ENCODE results near the gene F10.
"Not testable (repeated sequence)": the region's sequence is repeated elsewhere in the genome, so short reads cannot be mapped to it uniquely, and the experiment has no call there.

Gene F10

DNA sequence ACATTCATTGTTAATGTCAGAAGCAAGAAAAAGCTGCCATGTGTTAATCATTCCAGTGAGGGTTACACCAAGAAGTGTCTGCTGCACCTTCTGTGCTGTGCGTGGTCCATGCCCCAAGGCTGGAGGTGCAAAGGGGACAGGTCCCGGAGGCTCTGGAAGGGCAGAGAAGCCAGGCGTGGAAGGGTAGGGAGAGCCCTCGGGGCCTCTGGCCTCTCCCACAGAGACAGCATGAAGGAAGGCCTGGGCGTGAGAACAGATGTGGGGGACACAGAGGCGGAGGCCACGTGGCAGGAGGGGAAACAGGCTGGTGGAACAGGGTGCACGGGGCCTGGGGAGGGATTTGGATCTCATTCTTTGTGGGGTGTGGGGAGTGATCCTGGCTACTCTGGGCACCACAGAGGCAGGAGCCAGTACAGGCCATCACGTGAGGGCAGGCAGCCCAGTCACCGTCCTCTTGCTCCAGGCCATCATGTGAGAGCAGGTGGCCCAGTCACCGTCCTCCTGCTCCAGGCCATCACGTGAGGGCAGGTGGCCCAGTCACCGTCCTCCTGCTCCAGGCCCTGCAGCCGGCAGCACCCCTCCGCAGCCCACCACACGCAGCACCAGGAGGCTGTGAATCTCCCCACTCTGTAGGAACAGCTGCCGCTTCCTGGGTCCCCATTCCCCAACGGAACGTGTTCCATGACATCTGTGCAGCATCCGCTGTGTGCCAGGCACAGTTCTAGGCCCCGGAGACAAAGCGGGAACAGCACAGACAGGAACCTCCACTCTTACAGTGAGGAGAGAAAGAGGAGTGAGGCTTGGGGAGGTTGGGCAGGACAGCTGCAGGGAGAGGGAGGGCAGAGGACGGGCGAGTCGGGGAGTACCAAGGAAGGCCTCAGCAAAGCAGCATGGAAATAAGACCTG, 27.2 kb upstream of the F10 start:
- TF ChIP-seq, protein P1, sequence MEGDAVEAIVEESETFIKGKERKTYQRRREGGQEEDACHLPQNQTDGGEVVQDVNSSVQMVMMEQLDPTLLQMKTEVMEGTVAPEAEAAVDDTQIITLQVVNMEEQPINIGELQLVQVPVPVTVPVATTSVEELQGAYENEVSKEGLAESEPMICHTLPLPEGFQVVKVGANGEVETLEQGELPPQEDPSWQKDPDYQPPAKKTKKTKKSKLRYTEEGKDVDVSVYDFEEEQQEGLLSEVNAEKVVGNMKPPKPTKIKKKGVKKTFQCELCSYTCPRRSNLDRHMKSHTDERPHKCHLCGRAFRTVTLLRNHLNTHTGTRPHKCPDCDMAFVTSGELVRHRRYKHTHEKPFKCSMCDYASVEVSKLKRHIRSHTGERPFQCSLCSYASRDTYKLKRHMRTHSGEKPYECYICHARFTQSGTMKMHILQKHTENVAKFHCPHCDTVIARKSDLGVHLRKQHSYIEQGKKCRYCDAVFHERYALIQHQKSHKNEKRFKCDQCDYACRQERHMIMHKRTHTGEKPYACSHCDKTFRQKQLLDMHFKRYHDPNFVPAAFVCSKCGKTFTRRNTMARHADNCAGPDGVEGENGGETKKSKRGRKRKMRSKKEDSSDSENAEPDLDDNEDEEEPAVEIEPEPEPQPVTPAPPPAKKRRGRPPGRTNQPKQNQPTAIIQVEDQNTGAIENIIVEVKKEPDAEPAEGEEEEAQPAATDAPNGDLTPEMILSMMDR (IDR thresholded peaks at IDR 0.05; ENCODE audit: low read depth, low read length, missing control alignments) = no peak
- H3K4me3 ChIP-seq (ENCODE audit: low read depth, low read length) = no peak overlapping the region
- no peak for DNase-seq (ENCODE audit: low read depth)

DNA sequence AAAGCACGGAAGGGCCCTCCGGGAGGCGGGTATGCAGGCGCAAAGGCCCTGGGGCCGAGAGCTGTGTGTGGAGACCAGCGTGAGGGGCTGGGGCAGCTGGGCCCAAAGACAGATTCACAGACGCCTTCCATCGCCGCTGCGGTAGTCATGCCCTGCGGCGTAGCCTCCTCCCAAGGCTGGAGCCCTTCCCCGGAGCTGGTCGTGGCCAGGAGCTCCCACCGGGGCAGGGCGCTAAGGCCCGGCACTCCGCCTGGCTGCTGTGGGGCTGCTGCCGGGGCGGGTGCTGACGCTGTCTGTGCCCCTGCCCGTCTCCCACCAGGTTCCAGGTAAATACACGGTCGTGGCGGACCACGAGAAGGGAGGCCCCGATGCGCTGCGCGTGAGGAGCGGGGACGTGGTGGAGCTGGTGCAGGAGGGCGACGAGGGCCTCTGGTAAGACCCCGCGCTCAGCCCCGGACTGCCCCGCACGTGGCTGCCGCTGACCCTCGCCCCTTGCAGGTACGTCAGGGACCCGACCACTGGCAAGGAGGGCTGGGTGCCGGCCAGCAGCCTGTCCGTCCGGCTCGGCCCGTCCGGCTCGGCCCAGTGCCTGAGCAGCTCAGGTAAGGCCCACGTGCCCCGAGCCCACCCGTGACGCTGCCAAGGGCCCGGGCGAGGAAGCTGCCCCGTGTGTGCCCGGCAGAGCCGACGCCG, 26.4 kb upstream of the F10 start:
- TF ChIP-seq, protein P1 (IDR thresholded peaks at IDR 0.05; ENCODE audit: low read depth, low read length, missing control alignments) = no peak
- H3K4me3 ChIP-seq (ENCODE audit: low read depth, low read length) = no peak overlapping the region
- no peak for DNase-seq (ENCODE audit: low read depth)

DNA sequence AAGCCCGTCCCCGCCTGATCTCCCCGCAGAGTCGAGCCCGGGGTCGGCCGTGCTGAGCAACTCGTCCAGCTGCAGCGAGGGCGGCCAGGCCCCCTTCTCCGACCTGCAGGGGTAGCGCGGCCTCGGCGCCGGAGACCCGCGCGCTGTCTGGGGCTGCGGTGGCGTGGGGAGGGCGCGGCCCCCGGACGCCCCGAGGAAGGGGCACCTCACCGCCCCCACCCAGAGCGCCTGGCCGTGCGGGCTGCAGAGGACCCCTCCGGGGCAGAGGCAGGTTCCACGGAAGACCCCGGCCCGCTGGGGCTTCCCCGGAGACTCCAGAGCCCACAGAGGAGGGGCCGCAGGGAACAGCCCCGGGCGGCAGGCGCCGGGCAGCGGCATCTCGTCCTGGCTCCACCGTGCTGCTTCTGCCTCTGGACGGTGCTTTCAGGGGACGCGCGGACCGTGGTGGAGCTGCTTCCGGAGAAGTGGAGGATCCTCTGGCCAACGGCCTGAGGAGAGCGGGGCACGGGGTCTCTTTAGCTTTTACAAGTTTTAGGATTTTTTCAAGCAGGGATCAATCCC, 25.8 kb upstream of the F10 start:
- TF ChIP-seq, protein P1 (IDR thresholded peaks at IDR 0.05; ENCODE audit: low read depth, low read length, missing control alignments) = no peak
- DNase-seq (ENCODE audit: low read depth) = no peak
- H3K4me3 ChIP-seq (ENCODE audit: low read depth, low read length) = no peak overlapping the region

DNA sequence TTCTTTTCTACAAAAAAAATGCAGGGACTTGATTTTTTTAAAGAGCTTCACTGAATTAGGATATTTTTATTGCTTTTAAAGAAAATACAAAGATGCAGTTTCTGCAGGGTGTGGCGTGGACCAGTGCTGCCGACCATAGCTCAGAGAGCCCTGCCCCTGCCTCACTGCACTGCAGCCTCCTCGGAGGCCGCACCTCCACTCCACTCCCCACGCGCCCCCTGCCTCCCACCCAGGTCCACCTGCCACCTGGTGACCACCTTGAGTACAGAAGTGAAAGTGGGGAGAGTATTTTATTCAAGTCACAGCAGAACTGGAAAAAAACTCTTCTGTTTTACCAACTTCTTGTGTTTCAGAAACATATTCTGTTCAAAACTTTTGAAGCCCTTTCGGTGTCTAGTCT, 24.9 kb upstream of the F10 start:
- TF ChIP-seq, protein P1 (IDR thresholded peaks at IDR 0.05; ENCODE audit: low read depth, low read length, missing control alignments) = no peak
- DNase-seq (ENCODE audit: low read depth) = no peak
- H3K4me3 ChIP-seq (ENCODE audit: low read depth, low read length) = no peak overlapping the region

DNA sequence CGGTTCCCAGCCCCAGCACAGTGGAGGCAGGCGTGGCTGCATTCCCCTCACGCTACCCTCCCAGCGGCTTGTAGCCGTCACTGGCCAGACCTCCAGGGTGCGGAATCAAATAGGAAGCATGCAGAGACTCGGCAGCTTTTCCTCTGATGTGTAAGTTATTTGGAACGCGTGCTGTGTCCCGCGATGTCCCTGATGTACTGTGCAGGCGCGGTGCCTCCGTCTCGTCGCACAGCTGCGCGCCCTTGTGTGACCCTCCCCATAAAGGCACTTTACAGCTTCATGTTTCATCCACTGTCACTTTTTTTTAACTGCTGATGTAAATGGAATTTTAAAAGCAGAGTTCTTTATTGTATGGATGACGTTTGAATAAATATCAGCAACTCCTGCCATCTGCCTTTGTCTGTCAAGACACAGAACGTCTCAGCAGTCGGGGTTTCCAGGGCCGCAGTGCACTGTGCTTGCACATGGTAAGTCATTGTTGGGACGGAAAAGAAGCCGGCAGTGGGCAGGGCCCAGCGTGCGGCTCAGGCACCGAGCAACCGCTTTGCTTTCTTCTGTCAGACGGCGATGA, 24.4 kb upstream of the F10 start:
- DNase-seq (ENCODE audit: low read depth) = no peak
- TF ChIP-seq, protein P1 (IDR thresholded peaks at IDR 0.05; ENCODE audit: low read depth, low read length, missing control alignments) = no peak
- no peak overlapping the region for H3K4me3 ChIP-seq (ENCODE audit: low read depth, low read length)

DNA sequence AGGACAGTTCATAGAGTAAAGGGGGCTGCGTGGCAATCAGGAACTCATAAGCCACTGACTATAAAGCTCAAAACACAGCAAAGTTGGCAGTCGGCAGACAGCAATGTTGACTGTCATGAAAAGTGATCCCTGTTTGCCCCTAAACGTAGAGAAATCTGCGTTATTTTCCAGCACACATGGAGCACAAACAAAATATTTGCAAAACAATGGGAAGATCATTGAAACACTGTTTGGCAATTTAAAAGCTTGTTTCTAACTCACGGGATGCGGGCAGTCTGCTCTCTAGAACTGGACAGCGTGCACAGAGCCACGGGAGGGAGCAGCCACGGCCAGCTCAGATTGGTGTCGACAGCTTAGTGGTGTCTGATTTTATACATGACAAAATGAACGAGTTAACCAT, 23.5 kb upstream of the F10 start:
- DNase-seq (ENCODE audit: low read depth) = no peak
- TF ChIP-seq, protein P1 (IDR thresholded peaks at IDR 0.05; ENCODE audit: low read depth, low read length, missing control alignments) = no peak
- H3K4me3 ChIP-seq (ENCODE audit: low read depth, low read length) = no peak overlapping the region

DNA sequence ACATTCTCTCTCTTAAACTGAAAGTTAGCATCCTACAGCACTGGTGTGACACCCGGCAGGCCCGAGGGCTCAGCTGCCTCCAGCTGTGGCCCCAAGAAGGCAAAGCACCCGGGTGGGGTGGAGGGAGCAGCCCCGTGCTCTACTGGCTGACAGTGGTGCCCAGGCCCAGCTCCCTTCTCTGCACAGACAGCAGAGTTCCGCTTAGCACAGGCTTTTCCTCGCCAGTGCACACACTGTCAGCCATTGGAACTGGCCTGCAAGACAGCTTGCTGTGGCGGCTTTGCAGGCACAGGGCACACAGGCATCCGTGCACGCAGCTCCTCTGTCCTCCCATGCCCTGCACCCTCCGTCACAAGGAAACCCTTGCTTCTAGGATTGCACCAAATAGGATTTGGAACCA, 20.3 kb upstream of the F10 start:
- not testable (repeated sequence) for DNase-seq (ENCODE audit: low read depth); H3K4me3 ChIP-seq (ENCODE audit: low read depth, low read length)

Data from GM12864 (cell line).